Epithelial cell of proximal tubule (primary cell): ENCODE results near the gene FBN1. TPM values are rescaled to one million over a fixed set of nuclear protein-coding genes. Genes with fewer than 3 reads are reported as not detected.

ENCODE experiments used
- DNase-seq: peaks from one replicate; pipeline ENCODE4 v3.0.0-alpha.2; 2011; ENCODE audit warnings: low read depth
- H3K4me3 ChIP-seq: 2 replicates; pipeline ENCODE4 v1.5.1; 2011; ENCODE audit warnings: low read depth, mild to moderate bottlenecking, low read length
- total RNA-seq: library from RNA; depleted of rRNA; stranded (reverse); fragments of >200 nt; gene quantifications from 2 replicates; pipeline ENCODE4 v1.2.3, GENCODE V29; 2015
- TF ChIP-seq, protein P1 (sequence below): conservative IDR thresholded peaks from 2 replicates; pipeline ENCODE4 v1.5.1; 2012; ENCODE audit warnings: low read depth, mild to moderate bottlenecking, low read length

FBN1 gene
- total RNA-seq, 1 donor from 2014 or later, result 75.2 TPM

DNA sequence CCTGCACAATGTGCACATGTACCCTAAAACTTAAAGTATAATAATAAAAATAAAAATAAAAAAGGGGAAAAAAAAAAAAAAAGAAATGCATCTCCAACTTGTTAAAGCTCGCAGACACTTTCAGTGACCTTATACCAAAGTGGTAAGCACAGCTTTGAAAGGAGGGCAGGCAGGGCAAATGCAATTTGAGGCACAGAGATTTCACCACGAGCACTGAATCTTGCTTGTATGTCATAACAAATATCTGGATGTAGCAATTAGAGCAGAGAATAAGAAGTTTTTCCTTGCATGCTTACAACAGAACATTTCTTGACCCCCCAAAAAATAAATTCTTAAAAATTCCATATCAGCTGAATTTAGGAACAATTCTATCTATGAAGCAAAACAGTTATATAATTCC lies 66.5 kb downstream of the FBN1 start:
- DNase-seq, result no peak
- no peak overlapping the region for H3K4me3 ChIP-seq
- TF ChIP-seq, protein P1, sequence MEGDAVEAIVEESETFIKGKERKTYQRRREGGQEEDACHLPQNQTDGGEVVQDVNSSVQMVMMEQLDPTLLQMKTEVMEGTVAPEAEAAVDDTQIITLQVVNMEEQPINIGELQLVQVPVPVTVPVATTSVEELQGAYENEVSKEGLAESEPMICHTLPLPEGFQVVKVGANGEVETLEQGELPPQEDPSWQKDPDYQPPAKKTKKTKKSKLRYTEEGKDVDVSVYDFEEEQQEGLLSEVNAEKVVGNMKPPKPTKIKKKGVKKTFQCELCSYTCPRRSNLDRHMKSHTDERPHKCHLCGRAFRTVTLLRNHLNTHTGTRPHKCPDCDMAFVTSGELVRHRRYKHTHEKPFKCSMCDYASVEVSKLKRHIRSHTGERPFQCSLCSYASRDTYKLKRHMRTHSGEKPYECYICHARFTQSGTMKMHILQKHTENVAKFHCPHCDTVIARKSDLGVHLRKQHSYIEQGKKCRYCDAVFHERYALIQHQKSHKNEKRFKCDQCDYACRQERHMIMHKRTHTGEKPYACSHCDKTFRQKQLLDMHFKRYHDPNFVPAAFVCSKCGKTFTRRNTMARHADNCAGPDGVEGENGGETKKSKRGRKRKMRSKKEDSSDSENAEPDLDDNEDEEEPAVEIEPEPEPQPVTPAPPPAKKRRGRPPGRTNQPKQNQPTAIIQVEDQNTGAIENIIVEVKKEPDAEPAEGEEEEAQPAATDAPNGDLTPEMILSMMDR, result no peak

DNA sequence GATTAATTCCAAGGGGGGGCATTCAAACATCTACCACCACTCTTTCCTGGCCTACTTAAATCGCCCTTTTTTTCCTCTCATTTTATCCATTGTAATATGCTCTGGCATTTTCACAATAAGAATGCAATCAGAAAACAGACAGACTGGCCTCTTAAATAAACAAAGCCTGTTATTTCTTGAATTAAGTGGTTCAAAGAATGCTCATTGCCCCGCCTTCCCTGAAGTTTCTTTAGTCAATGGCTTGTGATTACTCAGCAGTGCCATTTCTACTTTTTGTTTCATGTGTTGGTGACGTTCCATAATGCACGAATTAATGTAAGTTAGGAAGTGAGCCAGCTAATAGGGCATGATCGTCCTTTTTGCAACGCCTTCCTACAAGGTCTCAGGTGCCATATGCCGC lies 68.0 kb downstream of the FBN1 start:
- no peak overlapping the region for H3K4me3 ChIP-seq
- no peak for DNase-seq
- TF ChIP-seq, protein P1, result no peak

DNA sequence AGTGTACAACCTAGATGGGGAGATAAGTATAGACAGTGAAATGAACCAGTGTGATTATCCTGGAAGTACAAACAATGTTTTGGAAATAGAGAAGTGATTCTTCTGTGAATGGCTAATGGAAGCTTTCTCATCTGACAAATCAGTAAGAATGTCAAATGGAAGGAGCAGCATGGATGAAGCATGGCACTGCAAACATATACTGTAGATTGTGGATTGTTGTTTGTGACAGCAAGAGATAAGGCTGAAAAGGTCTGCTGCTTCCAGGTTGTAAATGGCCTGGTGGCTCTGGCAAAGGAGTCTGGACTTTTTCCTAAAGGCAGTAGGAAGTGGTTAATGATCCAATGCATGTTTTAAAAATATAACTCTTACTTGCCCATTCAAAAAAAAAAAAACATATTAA lies 71.3 kb downstream of the FBN1 start:
- no peak for DNase-seq
- TF ChIP-seq, protein P1, result no peak
- no peak overlapping the region for H3K4me3 ChIP-seq

DNA sequence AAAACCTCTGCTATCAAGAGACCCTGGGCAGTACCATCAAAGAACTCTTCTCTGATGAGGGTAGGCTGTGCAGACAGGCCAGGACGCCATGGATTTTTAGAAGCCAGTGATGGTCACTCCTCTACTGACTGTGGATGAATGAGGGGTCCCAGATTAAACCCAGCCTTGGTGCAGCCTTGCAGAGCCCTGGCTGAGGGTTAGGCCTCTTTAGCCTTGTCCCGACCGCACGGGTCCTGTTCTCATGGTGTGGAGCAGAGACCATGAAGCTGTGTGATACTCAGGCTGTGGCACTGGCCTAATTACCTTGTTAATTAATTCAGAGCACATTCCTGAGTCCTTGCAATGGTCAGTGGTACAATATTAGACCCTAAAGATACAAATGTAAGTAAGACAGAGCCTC lies 71.7 kb downstream of the FBN1 start:
- DNase-seq, result no peak
- no peak overlapping the region for H3K4me3 ChIP-seq
- TF ChIP-seq, protein P1, result no peak

DNA sequence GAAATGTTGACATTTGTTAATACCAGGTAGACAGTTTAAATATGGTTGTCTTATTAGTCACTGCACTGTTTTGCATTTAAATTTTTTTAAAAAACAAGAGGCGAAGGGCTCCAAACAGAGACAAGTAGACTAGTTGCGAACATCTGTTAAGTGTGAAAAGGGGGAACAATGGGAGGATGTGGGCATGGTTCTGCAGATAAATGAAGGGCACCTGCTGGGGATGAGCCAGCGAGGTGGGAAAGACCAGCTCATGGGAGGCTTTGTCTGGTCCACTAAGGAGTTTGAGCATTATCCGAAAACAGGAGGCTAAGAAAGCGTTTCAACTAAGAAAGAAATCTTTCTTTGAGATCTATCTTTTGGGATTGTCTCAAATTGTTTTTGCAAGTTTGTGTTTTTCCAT lies 72.7 kb downstream of the FBN1 start:
- TF ChIP-seq, protein P1, result no peak
- no peak for DNase-seq
- no peak overlapping the region for H3K4me3 ChIP-seq

DNA sequence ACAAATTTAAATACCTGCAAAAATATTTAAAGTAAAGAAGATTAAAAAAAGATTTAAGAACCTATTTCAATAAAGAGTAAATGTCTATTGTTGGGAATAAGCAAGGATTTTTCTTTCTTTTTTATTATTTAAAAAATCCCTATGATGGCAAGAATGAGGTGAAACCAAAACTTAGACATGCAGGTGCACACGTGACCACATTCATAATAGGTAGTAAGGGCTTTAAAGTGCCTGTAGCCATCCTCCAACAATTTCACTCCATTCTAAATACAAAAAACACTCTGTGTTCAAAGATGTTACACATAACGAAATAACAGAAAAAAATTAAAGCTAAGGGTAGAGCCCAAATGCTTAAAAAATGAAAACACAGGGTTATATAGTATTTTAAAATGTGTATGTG lies 74.0 kb downstream of the FBN1 start:
- TF ChIP-seq, protein P1, result no peak
- DNase-seq, result no peak
- no peak overlapping the region for H3K4me3 ChIP-seq

DNA sequence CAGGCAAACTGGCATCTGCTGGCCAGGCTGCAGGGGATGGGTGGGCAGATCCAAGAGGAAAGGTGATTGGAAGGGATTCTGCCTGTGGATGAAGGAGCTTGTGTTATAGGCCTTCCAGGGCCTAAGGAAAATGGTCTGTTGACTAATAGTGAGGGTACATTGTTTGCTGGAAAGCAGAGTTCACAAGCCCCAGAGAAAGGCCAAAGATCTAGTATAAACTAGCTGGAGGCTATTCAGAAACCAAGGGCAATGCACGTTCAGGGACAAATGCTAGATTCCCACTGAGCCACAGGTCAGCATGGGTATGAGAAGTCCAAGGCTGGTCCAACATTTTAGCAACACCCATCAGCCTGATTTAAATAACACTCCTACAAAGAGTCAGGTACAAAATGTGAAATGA lies 74.7 kb downstream of the FBN1 start:
- TF ChIP-seq, protein P1, result no peak
- DNase-seq, result no peak
- H3K4me3 ChIP-seq, result no peak overlapping the region
